ENCODE measurements around the gene TOLLIP. TPM values are rescaled to one million over a fixed set of nuclear protein-coding genes. Genes with fewer than 3 reads are reported as not detected.
A peak's percentile ranks its signal among the peaks of the same experiment; 100 is the strongest.

The TOLLIP gene
- total RNA-seq, 1 experiment from 2014 or later, result 32.3 TPM

- H2AK5ac ChIP-seq (ENCODE audit: insufficient read length, low read length), result no peak overlapping the region
- no peak overlapping the region for H3K9ac ChIP-seq (ENCODE audit: extremely low read depth, insufficient read length, low read length)
- no peak overlapping the region for H2BK15ac ChIP-seq (ENCODE audit: low read depth, low read length)
- no peaks in the 10 kb centered on the region for H3K9me3 ChIP-seq (ENCODE audit: control insufficient read depth, low read depth, low read length)
- H3K27me3 ChIP-seq (ENCODE audit: insufficient read depth, low read length), result no peaks in the 10 kb centered on the region
- Mint-ChIP-seq H3K27ac (no peak overlapping the region), H3K4me1 (peaks cover 3 to 11% of the 10 kb centered on the region in 2 experiments; a peak in 3 of 4 replicates), H3K4me3 (no peak overlapping the region), H3K9me3 (no peaks in the 10 kb centered on the region; a peak in 2 of 5 replicates), H3K36me3 (ENCODE audit: insufficient read depth in 1 of 3, low read depth in 3 of 3) (no peaks in the 10 kb centered on the region), H3K27me3 (ENCODE audit: low read depth) (peaks cover 15% of the 10 kb centered on the region)
- no peak overlapping the region for H3K18ac ChIP-seq (ENCODE audit: insufficient read length, low read depth, low read length)
- no peak overlapping the region for H3K56ac ChIP-seq (ENCODE audit: insufficient read length, low read depth, low read length)
- WGBS (ENCODE audit: extremely low coverage, insufficient read length, low lambda C conversion rate), result no CpG with 5 or more reads among the region's 28 CpGs
- H2BK20ac ChIP-seq (ENCODE audit: low read depth, low read length, poor library complexity, severe bottlenecking), result no peak overlapping the region
- no peaks in the 10 kb centered on the region for H3K4me1 ChIP-seq (ENCODE audit: insufficient read depth, low read length)
- no peak overlapping the region for H3T11ph ChIP-seq (ENCODE audit: low read length)
- no peaks in the 10 kb centered on the region for H3K79me1 ChIP-seq (ENCODE audit: insufficient read depth, low read depth, low read length, poor library complexity, severe bottlenecking)
- no peak overlapping the region for H4K5ac ChIP-seq (ENCODE audit: insufficient read length, low read depth, low read length)
- H4K20me1 ChIP-seq (ENCODE audit: control insufficient read depth, insufficient read depth, insufficient read length), result no peaks in the 10 kb centered on the region
- no peak overlapping the region for H2BK120ac ChIP-seq (ENCODE audit: low read depth, low read length, poor library complexity, severe bottlenecking)
- H3K27ac ChIP-seq (ENCODE audit: insufficient read length, low read depth, low read length), result no peak overlapping the region
- TF ChIP-seq CTCF (conservative IDR thresholded peaks at IDR 0.05), result no peak
- no peak overlapping the region for H3K4me2 ChIP-seq (ENCODE audit: insufficient read depth, insufficient read length, low read length)
- DNase-seq, result peak; percentile 16
- peak overlapping the region; percentile 8; the same call in 1 of the 2 replicates for H3K14ac ChIP-seq (ENCODE audit: insufficient read depth, low read length)
- H3K23me2 ChIP-seq (ENCODE audit: insufficient read length, low read depth, low read length, poor library complexity, severe bottlenecking), result no peaks in the 10 kb centered on the region
- no peak overlapping the region for H4K91ac ChIP-seq (ENCODE audit: insufficient read length, low read depth, low read length)
- no peak overlapping the region for H2AFZ ChIP-seq (ENCODE audit: low read length)
- H3K79me2 ChIP-seq (ENCODE audit: insufficient read depth, low read length), result no peaks in the 10 kb centered on the region
- no peak overlapping the region for H2BK5ac ChIP-seq (ENCODE audit: insufficient read length, low read length)
- no peak overlapping the region for H3K4ac ChIP-seq (ENCODE audit: low read depth, low read length)
- H4K8ac ChIP-seq (replicated peaks; ENCODE audit: insufficient read length, low read depth, low read length), result no peak overlapping the region
- no peak overlapping the region for H2BK12ac ChIP-seq (ENCODE audit: insufficient read length, low read depth, low read length)
- no peak overlapping the region for H3K23ac ChIP-seq (ENCODE audit: insufficient read length, low read depth, low read length)
These were observed 37.4 kb upstream of the TOLLIP start for GRCh38 chr11:1346669-1347390.

All from H9 (cell line).